SK-N-SH treated with all-trans-retinoic acid at 6 μM for 48 hours (cell line): ENCODE measurements around the gene SNCB.

Experiments
- ATAC-seq: fragments of 200-7000 bp; cut with Tn5 transposase; 3 replicates; pipeline ENCODE4 v1.9.1; 2020; ENCODE audit warnings: mild to moderate bottlenecking, moderate library complexity
- ARNTL ChIP-seq: fragments of 450-650 bp; formaldehyde crosslinking; IDR thresholded peaks from 2 replicates; pipeline ENCODE4 v1.5.0; 2020; ENCODE audit warnings: low read depth, mild to moderate bottlenecking, moderate library complexity, borderline replicate concordance
- BACH2 ChIP-seq: fragments of 250-450 bp; sonication (Bioruptor Pico); IDR thresholded peaks from 2 replicates; pipeline ENCODE4 v1.9.0; 2021; ENCODE audit warnings: mild to moderate bottlenecking, borderline replicate concordance
- CSDC2 ChIP-seq: fragments of 250-450 bp; sonication (Bioruptor Pico); IDR thresholded peaks from 2 replicates; pipeline ENCODE4 v1.5.0; 2020; ENCODE audit warnings: mild to moderate bottlenecking, moderate library complexity
- GLIS3 ChIP-seq: fragments of 250-450 bp; sonication (Bioruptor Pico); IDR thresholded peaks from 2 replicates; pipeline ENCODE4 v1.5.0; 2020; ENCODE audit warnings: mild to moderate bottlenecking, moderate library complexity
- ISL1 ChIP-seq: fragments of 250-450 bp; sonication (Bioruptor Pico); IDR thresholded peaks from 2 replicates; pipeline ENCODE4 v2.1.2; 2022; ENCODE audit warnings: mild to moderate bottlenecking, moderate library complexity
- POU6F1 ChIP-seq: fragments of 250-450 bp; sonication (Bioruptor Pico); IDR thresholded peaks from 2 replicates; pipeline ENCODE4 v1.8.0; 2021; ENCODE audit warnings: low read depth, mild to moderate bottlenecking, moderate library complexity, borderline replicate concordance
- PPARA ChIP-seq: fragments of 250-450 bp; sonication (Bioruptor Pico); IDR thresholded peaks from 2 replicates; pipeline ENCODE4 v1.5.0; 2020; ENCODE audit warnings: mild to moderate bottlenecking, borderline replicate concordance
- SNAI2 ChIP-seq: fragments of 250-450 bp; sonication (Bioruptor Pico); IDR thresholded peaks from 2 replicates; pipeline ENCODE4 v1.5.0; 2020; ENCODE audit warnings: mild to moderate bottlenecking, moderate library complexity
- TCF4 ChIP-seq: fragments of 250-450 bp; sonication (Bioruptor Pico); IDR thresholded peaks from 2 replicates; pipeline ENCODE4 v1.8.0; 2021; ENCODE audit warnings: mild to moderate bottlenecking, moderate library complexity, borderline replicate concordance
- ZC3H10 ChIP-seq: fragments of 250-450 bp; sonication (Bioruptor Pico); IDR thresholded peaks from 2 replicates; pipeline ENCODE4 v1.5.1; 2021; ENCODE audit warnings: mild to moderate bottlenecking, moderate library complexity
- ZFP3 ChIP-seq: fragments of 250-450 bp; sonication (Bioruptor Pico); IDR thresholded peaks from 2 replicates; pipeline ENCODE4 v1.5.0; 2020; ENCODE audit warnings: mild to moderate bottlenecking, moderate library complexity
- ZFP30 ChIP-seq: fragments of 450-650 bp; formaldehyde crosslinking; IDR thresholded peaks from 2 replicates; pipeline ENCODE4 v1.5.0; 2022; ENCODE audit warnings: mild to moderate bottlenecking, moderate library complexity
- ZNF565 ChIP-seq: fragments of 450-650 bp; formaldehyde crosslinking; conservative IDR thresholded peaks from 2 replicates; pipeline ENCODE4 v1.5.0; 2020; ENCODE audit warnings: low read depth, mild to moderate bottlenecking, moderate library complexity
- ZNF8 ChIP-seq: fragments of 450-650 bp; formaldehyde crosslinking; IDR thresholded peaks from 2 replicates; pipeline ENCODE4 v1.5.0; 2020; ENCODE audit warnings: mild to moderate bottlenecking, moderate library complexity
- TF ChIP-seq, protein P1 (sequence below): fragments of 250-450 bp; sonication (Bioruptor Pico); IDR thresholded peaks from 2 replicates; pipeline ENCODE4 v1.5.0; 2020; ENCODE audit warnings: mild to moderate bottlenecking, moderate library complexity
- TF ChIP-seq, protein P2 (sequence below): fragments of 250-450 bp; sonication (Bioruptor Pico); IDR thresholded peaks from 2 replicates; pipeline ENCODE4 v1.8.0; 2020; ENCODE audit warnings: mild to moderate bottlenecking, moderate library complexity, borderline replicate concordance
- TF ChIP-seq, protein P3 (sequence below): fragments of 250-450 bp; sonication (Bioruptor Pico); IDR thresholded peaks from 2 replicates; pipeline ENCODE4 v1.5.1; 2020; ENCODE audit warnings: low read depth, mild to moderate bottlenecking, moderate library complexity
- TF ChIP-seq, protein P4 (sequence below): fragments of 250-450 bp; sonication (Bioruptor Pico); IDR thresholded peaks from 2 replicates; pipeline ENCODE4 v1.5.1; 2021; ENCODE audit warnings: mild to moderate bottlenecking, moderate library complexity

The SNCB gene

GRCh38 chr5:176656467-176656990 is 26.2 kb upstream of the SNCB start (continued):
- TF ChIP-seq, protein P1, sequence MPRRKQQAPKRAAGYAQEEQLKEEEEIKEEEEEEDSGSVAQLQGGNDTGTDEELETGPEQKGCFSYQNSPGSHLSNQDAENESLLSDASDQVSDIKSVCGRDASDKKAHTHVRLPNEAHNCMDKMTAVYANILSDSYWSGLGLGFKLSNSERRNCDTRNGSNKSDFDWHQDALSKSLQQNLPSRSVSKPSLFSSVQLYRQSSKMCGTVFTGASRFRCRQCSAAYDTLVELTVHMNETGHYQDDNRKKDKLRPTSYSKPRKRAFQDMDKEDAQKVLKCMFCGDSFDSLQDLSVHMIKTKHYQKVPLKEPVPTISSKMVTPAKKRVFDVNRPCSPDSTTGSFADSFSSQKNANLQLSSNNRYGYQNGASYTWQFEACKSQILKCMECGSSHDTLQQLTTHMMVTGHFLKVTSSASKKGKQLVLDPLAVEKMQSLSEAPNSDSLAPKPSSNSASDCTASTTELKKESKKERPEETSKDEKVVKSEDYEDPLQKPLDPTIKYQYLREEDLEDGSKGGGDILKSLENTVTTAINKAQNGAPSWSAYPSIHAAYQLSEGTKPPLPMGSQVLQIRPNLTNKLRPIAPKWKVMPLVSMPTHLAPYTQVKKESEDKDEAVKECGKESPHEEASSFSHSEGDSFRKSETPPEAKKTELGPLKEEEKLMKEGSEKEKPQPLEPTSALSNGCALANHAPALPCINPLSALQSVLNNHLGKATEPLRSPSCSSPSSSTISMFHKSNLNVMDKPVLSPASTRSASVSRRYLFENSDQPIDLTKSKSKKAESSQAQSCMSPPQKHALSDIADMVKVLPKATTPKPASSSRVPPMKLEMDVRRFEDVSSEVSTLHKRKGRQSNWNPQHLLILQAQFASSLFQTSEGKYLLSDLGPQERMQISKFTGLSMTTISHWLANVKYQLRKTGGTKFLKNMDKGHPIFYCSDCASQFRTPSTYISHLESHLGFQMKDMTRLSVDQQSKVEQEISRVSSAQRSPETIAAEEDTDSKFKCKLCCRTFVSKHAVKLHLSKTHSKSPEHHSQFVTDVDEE (CRISPR knock-in tag): no peak
- TF ChIP-seq ZNF565 (CRISPR knock-in tag) (no peak), ARNTL (CRISPR knock-in tag) (no peak), ISL1 (CRISPR knock-in tag) (no peak), ZFP30 (CRISPR knock-in tag) (no peak), CSDC2 (no peak), BACH2 (no peak), ZNF8 (CRISPR knock-in tag) (no peak), SNAI2 (no peak)

DNA sequence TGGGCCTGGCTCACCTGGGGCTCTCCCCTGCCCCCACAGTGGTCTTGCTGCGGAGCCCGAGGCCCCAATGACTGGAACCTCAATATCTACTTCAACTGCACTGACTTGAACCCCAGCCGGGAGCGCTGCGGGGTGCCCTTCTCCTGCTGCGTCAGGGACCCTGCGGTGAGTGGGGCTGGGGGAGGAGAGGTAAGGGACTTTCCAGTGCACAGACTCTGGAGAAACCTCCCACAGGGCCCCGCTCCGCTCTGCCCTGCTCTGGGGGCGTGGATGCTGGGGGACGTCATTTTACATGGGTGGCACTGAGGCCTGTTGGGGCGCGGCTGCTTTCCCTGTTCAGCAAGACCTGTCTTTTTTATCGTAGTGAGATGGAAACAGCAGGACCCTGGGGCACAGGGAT is 24.5 kb upstream of the SNCB start:
- TF ChIP-seq ZNF8 (CRISPR knock-in tag): no peak
- TF ChIP-seq ZC3H10: no peak
- TF ChIP-seq, protein P2, sequence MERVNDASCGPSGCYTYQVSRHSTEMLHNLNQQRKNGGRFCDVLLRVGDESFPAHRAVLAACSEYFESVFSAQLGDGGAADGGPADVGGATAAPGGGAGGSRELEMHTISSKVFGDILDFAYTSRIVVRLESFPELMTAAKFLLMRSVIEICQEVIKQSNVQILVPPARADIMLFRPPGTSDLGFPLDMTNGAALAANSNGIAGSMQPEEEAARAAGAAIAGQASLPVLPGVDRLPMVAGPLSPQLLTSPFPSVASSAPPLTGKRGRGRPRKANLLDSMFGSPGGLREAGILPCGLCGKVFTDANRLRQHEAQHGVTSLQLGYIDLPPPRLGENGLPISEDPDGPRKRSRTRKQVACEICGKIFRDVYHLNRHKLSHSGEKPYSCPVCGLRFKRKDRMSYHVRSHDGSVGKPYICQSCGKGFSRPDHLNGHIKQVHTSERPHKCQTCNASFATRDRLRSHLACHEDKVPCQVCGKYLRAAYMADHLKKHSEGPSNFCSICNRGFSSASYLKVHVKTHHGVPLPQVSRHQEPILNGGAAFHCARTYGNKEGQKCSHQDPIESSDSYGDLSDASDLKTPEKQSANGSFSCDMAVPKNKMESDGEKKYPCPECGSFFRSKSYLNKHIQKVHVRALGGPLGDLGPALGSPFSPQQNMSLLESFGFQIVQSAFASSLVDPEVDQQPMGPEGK: no peak
- TF ChIP-seq CSDC2: no peak
- TF ChIP-seq POU6F1 (CRISPR knock-in tag): no peak
- TF ChIP-seq, protein P3, sequence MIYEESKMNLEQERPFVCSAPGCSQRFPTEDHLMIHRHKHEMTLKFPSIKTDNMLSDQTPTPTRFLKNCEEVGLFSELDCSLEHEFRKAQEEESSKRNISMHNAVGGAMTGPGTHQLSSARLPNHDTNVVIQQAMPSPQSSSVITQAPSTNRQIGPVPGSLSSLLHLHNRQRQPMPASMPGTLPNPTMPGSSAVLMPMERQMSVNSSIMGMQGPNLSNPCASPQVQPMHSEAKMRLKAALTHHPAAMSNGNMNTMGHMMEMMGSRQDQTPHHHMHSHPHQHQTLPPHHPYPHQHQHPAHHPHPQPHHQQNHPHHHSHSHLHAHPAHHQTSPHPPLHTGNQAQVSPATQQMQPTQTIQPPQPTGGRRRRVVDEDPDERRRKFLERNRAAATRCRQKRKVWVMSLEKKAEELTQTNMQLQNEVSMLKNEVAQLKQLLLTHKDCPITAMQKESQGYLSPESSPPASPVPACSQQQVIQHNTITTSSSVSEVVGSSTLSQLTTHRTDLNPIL (CRISPR knock-in tag): no peak
- no peak for TF ChIP-seq ARNTL (CRISPR knock-in tag)
- TF ChIP-seq TCF4 (CRISPR knock-in tag): no peak
- TF ChIP-seq GLIS3 (CRISPR knock-in tag): no peak
- TF ChIP-seq BACH2: no peak
- no peak for TF ChIP-seq ZFP3 (CRISPR knock-in tag)
- no peak for TF ChIP-seq SNAI2
- TF ChIP-seq, protein P4, sequence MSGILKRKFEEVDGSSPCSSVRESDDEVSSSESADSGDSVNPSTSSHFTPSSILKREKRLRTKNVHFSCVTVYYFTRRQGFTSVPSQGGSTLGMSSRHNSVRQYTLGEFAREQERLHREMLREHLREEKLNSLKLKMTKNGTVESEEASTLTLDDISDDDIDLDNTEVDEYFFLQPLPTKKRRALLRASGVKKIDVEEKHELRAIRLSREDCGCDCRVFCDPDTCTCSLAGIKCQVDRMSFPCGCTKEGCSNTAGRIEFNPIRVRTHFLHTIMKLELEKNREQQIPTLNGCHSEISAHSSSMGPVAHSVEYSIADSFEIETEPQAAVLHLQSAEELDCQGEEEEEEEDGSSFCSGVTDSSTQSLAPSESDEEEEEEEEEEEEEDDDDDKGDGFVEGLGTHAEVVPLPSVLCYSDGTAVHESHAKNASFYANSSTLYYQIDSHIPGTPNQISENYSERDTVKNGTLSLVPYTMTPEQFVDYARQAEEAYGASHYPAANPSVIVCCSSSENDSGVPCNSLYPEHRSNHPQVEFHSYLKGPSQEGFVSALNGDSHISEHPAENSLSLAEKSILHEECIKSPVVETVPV (CRISPR knock-in tag): no peak
- ATAC-seq: no peak

GRCh38 chr5:176653401-176654385 is 23.4 kb upstream of the SNCB start:
- ATAC-seq: no peak
- TF ChIP-seq, protein P4 (CRISPR knock-in tag): no peak
- TF ChIP-seq TCF4 (CRISPR knock-in tag) (no peak), BACH2 (no peak), ISL1 (CRISPR knock-in tag) (no peak), PPARA (CRISPR knock-in tag) (no peak)
- TF ChIP-seq, protein P3 (CRISPR knock-in tag): no peak
- TF ChIP-seq, protein P2: no peak
